Upper lobe of left lung (tissue), 6 donors: ENCODE results near the gene SCGB1C1. TPM values are rescaled to one million over a fixed set of nuclear protein-coding genes. Genes with fewer than 3 reads are reported as not detected.
"Not testable (repeated sequence)": the region's sequence is repeated elsewhere in the genome, so short reads cannot be mapped to it uniquely, and the experiment has no call there.

ENCODE experiments used
- ATAC-seq, 2 donors: fragments of 200-7000 bp; cut with Tn5 transposase; one replicate each; pipeline ENCODE4 v1.9.1; 2022; ENCODE audit warnings: mild to moderate bottlenecking in 2 of 2, moderate library complexity in 2 of 2; ENCODE audit not compliant: low FRiP score in 2 of 2
- DNase-seq, 2 donors: peaks; one replicate each; pipeline ENCODE4 v3.0.0-alpha.2; 2019 to 2020
- H3K27ac ChIP-seq, 4 donors: fragments of 200-600 bp; sonication (generic); one replicate each; pipeline ENCODE4 v1.5.1; 2016 to 2019
- H3K27me3 ChIP-seq, 4 donors: fragments of 200-600 bp; sonication (generic); one replicate each; pipeline ENCODE4 v1.5.1; 2017 to 2019
- H3K36me3 ChIP-seq, 4 donors: fragments of 200-600 bp; sonication (generic); one replicate each; pipeline ENCODE4 v1.5.1; 2016 to 2019
- H3K4me1 ChIP-seq, 4 donors: fragments of 200-600 bp; sonication (generic); one replicate each; pipeline ENCODE4 v1.5.1; 2018 to 2019
- H3K4me3 ChIP-seq, 4 donors: fragments of 200-600 bp; sonication (generic); one replicate each; pipeline ENCODE4 v1.5.1; 2017 to 2019; ENCODE audit warnings: mild to moderate bottlenecking in 2 of 4, moderate library complexity in 1 of 4
- H3K9me3 ChIP-seq, 4 donors: fragments of 200-600 bp; sonication (generic); one replicate each; pipeline ENCODE4 v1.5.1; 2018 to 2019
- WGBS, 2 donors: methylation state at CpG; one replicate each; pipeline ENCODE4 v1.1.5; 2017 to 2018; 5-methylcytosine and 5-hydroxymethylcytosine counted together
- total RNA-seq, 6 donors: library from RNA; depleted of rRNA in 4 of 6; stranded (reverse); fragments of >200 nt in 4 of 6; gene quantifications; one replicate each; pipeline versions ENCODE4 v1.1.0 to v1.2.1, GENCODE V29; 2016 to 2021
- TF ChIP-seq, protein P1 (sequence below), 6 experiments: fragments of 450-650 bp in 4 of 6; fragments of 200-600 bp in 2 of 6; sonication (generic) in 2 of 6; IDR thresholded peaks; one replicate each; pipeline ENCODE4 v1.5.1; 2016 to 2019; ENCODE audit warnings: antibody characterized with exemption in 6 of 6
- donor health status: DM: no; HTN: no; CAD: no; lungs with moderate emphysema.
- donor health status: DM: no; HTN: yes; CAD: no; lungs with severe emphysema.

SCGB1C1 gene
- not detected for total RNA-seq

DNA sequence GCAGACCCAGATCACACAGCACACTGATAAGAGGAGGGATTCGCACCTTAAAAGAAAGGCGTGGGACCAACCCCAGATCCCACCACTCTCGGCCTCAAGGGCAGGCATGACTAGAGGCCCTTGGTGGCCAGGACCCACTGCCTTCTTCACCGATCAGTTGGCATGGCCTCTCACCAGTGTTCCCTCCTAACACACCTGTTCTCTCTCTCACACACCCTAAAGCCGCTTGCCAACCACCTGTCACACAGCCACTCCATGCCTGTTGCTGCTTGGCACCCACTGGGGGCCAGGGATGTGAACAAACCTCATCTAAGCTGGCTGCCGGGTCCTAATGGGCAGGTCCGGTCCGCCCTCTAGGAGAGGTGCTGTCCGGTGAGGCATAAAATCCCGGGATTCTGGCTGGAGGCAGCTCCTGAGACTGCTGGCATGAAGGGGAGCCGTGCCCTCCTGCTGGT lies at the start of gene SCGB1C1:
SCGB1C1 (plus strand) TSS at position 405 of the 455 bp plus-strand sequence; CDS start at position 427, 22 bp downstream.
- not testable (repeated sequence) for H3K4me1 ChIP-seq, H3K36me3 ChIP-seq, DNase-seq, H3K9me3 ChIP-seq, H3K4me3 ChIP-seq, H3K27ac ChIP-seq, ATAC-seq, H3K27me3 ChIP-seq
- WGBS, 2 donors, result 80% methylated on average over 3 of the region's 11 CpGs; no CpG with 5 or more reads in 1 of the 2 donors

DNA sequence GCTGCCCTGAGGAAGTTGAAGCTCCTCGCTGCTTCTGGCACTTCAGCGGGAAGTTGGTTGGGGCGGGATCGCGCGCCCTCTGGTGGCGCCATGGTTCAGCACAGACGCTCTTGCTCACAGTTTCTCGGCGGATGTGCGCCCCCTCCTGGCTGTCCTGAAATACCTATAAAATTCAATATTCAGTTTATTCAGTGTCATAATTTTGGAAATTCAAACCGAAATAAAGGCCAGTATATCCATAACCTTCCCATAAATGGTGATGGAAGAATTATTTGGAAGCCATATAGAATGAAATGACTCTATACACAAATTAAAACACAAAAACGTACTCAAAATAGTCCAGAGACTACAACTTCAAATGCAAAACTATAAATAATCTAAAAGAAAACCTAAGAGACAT lies 12.6 kb upstream of the SCGB1C1 start:
- not testable (repeated sequence) for H3K27ac ChIP-seq, H3K4me3 ChIP-seq, H3K9me3 ChIP-seq, DNase-seq, ATAC-seq, H3K4me1 ChIP-seq, H3K36me3 ChIP-seq, H3K27me3 ChIP-seq
- WGBS, 2 donors, result 0% methylated on average over 2 of the region's 13 CpGs

DNA sequence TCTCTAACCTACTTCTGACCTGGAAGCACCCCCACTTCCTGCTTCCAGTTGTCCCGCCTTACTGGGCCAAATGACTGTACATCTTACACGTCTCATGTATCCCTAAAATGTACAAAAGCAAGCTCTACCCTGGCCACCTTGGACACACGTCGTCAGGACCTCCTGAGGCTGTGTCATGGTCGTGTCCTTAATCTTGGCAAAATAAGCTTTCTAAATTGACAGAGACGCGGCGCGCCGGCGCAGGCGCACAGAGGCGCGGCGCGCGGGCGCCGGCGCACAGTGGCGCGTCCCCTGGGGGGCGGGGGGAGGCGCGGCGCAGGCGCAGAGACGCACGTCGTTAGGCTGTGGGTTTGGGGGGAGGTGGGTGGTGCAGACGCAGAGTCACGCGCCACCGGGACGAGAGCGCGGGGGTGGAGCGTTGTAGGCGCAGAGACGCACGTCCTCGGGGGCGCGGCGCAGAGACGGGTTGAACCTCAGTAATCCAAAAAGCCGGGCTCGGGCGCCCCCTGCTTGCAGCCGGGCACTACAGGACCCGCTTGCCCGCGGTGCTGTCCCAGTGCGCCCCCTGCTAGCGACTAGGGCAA lies 3.6 kb upstream of the SCGB1C1 start:
- not testable (repeated sequence) for H3K4me1 ChIP-seq, H3K27me3 ChIP-seq, H3K36me3 ChIP-seq, H3K4me3 ChIP-seq, H3K9me3 ChIP-seq, H3K27ac ChIP-seq
- WGBS, 2 donors, result 85 to 94% methylated on average over 13 to 43 of the region's 55 CpGs
- ATAC-seq (peak; percentile 65 to 77), DNase-seq (peak in 1 of 2 donors; percentile 86)
- TF ChIP-seq, protein P1, sequence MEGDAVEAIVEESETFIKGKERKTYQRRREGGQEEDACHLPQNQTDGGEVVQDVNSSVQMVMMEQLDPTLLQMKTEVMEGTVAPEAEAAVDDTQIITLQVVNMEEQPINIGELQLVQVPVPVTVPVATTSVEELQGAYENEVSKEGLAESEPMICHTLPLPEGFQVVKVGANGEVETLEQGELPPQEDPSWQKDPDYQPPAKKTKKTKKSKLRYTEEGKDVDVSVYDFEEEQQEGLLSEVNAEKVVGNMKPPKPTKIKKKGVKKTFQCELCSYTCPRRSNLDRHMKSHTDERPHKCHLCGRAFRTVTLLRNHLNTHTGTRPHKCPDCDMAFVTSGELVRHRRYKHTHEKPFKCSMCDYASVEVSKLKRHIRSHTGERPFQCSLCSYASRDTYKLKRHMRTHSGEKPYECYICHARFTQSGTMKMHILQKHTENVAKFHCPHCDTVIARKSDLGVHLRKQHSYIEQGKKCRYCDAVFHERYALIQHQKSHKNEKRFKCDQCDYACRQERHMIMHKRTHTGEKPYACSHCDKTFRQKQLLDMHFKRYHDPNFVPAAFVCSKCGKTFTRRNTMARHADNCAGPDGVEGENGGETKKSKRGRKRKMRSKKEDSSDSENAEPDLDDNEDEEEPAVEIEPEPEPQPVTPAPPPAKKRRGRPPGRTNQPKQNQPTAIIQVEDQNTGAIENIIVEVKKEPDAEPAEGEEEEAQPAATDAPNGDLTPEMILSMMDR (IDR thresholded peaks at IDR 0.05), result peak in 1 of 6 experiments; percentile 33

DNA sequence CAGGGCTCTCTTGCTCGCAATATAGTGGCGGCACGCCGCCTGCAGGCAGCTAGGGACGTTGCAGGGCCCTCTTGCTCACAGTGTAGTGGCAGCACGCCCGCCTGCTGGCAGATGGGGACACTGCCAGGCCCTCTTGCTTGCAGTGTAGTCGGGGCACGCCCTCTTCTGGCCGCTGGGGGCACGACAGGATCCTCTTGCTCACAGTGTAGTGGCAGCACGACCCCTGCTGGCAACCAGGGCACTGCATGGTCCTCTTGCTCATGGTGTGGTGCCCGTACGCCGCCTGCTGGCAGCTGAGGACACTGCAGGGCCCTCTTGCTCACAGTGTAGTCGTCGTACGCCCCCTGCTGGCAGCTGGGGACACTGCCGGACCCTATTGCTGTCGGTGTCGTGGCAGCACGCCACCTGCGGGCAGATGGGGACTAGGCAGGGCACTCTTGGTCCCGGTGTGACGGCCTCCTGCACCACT lies 3.0 kb upstream of the SCGB1C1 start:
- ATAC-seq, result peak; percentile 75 to 92
- not testable (repeated sequence) for H3K27ac ChIP-seq, H3K36me3 ChIP-seq, H3K4me1 ChIP-seq, H3K9me3 ChIP-seq, H3K4me3 ChIP-seq, H3K27me3 ChIP-seq
- DNase-seq, result peak; percentile 26 to 83
- TF ChIP-seq, protein P1 (IDR thresholded peaks at IDR 0.05), result peak in 2 of 6 experiments; percentile 6 to 28
- 60% methylated on average over 6 of the region's 25 CpGs; no CpG with 5 or more reads in 1 of the 2 donors for WGBS, 2 donors

DNA sequence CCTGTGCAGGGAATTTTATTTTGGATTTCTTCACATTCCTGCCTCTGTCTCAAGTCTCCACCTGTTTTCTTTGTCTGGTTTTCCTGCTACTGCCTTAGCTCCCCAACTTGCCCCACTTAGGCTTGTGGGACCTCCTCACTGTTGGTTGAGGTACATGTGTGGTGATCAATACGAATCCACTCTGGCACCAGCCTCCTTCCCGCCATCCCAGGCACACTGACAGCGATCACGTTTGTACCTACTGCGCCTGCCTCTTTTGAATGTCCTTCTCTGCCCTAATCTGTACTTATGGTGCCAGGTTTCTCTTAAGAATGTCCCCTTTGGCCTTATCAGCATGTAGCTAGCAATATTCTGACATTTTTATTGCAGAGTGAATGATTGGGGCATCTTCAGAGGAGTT lies 2.3 kb upstream of the SCGB1C1 start:
- ATAC-seq, result not testable (repeated sequence)

DNA sequence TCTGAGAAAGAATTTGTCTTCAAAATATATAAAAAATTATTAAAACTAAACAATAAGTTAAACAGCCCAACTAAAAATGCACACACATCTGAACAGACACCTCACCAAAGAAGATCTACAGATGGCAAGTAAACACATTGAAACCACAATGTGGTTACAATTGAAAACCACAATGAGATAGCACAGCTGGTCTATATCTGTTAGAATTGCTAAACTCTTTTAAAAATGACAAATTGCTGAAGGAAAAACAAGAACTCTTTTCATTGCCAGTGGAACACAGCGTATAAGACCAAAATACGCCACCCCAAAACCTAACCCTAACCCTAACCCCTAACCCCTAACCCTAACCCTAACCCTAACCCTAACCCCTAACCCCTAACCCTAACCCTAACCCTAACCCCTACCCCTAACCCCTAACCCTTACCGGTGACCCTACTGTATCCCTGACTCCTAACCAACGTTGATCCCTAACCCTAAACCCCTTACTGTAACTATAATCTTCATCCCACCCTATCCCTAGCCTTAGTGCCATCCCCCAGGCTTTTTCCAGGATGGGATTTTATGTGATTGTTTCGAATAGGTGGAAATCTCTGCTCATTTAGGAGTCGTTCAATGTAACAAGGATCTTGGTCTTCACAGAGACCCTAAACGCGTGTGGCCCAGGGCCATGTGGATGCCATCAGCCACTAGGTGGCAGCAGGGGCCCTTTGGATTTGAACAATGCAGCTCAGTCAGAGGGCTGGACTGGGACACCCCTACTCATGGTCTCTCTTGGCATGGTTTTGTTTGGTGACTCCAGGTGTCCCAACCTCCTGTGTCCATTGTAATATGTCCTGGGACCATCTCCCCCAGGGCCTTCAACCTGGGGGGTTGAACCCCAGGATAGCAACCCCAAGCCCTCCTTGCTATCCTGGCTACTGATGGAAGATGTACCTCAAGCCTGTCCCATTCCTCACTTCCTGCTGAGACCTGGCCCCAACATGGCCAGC lies 1.1 kb upstream of the SCGB1C1 start:
- DNase-seq (peak in 1 of 2 donors; percentile 61), ATAC-seq (peak; percentile 49 to 75)
- H3K27me3 ChIP-seq, H3K9me3 ChIP-seq, H3K27ac ChIP-seq, H3K36me3 ChIP-seq, H3K4me1 ChIP-seq, H3K4me3 ChIP-seq: not testable (repeated sequence)
- whole genome bisulfite sequencing, 2 donors, result 38 to 45% methylated on average over 2 of the region's 8 CpGs
- TF ChIP-seq, protein P1 (IDR thresholded peaks at IDR 0.05), result peak; percentile 16 to 46 (median 27)

More for the DNA sequence above, 2.3 kb upstream of the SCGB1C1 start:
- not testable (repeated sequence) for H3K27me3 ChIP-seq, DNase-seq, H3K36me3 ChIP-seq, H3K9me3 ChIP-seq, H3K27ac ChIP-seq, H3K4me3 ChIP-seq, H3K4me1 ChIP-seq
- WGBS, 2 donors, result 75 to 78% methylated on average over 5 of the region's 5 CpGs

DNA sequence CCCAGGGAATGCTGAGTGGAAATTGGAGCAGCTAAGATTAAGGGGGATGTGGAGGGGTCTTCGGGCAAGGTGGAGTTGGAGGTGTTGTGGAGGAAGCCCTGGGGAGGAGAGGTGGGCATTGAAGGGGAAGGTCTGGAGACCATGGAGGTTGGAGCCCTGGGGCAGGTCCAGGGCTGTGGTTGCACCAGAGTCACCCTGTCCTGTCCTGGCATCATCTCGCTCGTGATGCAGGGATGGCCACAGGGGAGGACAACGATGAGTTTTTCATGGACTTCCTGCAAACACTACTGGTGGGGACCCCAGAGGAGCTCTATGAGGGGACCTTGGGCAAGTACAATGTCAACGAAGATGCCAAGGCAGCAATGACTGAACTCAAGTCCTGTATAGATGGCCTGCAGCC lies 603 bp downstream of the SCGB1C1 start:
- not testable (repeated sequence) for DNase-seq, H3K27me3 ChIP-seq, H3K9me3 ChIP-seq, H3K4me1 ChIP-seq, H3K27ac ChIP-seq, H3K36me3 ChIP-seq, H3K4me3 ChIP-seq
- WGBS, 2 donors, result 72 to 78% methylated on average over 5 of the region's 5 CpGs
- peak in 1 of 2 donors; percentile 56 for ATAC-seq
